ENCODE data around the gene OSBP. TPM values are rescaled to one million over a fixed set of nuclear protein-coding genes. Genes with fewer than 3 reads are reported as not detected.

OSBP gene
- polyA plus RNA-seq, 1 donor from 2014 or later: 24.4 TPM

DNA sequence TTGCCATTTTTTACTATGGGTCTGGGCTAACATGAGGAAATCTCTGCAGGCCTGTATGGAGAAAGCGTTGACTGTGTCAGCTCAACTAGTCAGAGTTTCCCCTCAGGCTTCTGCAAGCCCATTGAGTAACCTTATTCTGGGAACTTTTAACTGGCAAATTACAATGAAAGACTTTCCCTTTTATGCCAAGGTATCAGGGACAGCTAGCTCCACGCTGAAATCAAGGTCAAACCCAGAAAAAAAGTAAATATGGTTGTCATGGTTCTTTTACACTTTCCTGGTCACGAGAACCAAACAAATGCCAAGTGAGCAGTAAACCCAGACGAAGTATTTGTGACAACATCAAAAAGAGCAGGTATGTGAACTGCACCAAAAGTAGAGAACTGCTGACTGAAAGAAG is 13.8 kb downstream of the OSBP start:
- Histone ChIP-seq H3F3A (ENCODE audit: insufficient read depth, low read length, poor library complexity, severe bottlenecking) (no peaks in the 10 kb centered on the region), H4K20me1 (ENCODE audit: insufficient read depth) (no peaks in the 10 kb centered on the region), H3K36me3 (ENCODE audit: insufficient read depth, low read length) (peaks cover 12% of the 10 kb centered on the region), H3K9me3 (ENCODE audit: low read length) (no peaks in the 10 kb centered on the region), H2AFZ (ENCODE audit: low read depth, low read length) (no peak overlapping the region), H3K27me3 (ENCODE audit: insufficient read depth, low read depth, low read length) (no peaks in the 10 kb centered on the region), H3K79me2 (replicated peaks; ENCODE audit: insufficient read depth, low read length) (no peaks in the 10 kb centered on the region), H3K9ac (ENCODE audit: low read length) (no peak overlapping the region), H3K27ac (ENCODE audit: low read length) (no peak overlapping the region), H3K4me2 (ENCODE audit: low read length) (no peak overlapping the region), H3K9me2 (ENCODE audit: insufficient read depth, low read length) (no peaks in the 10 kb centered on the region), H3K4me3 (ENCODE audit: low read length) (no peak overlapping the region)
- TF ChIP-seq POLR2AphosphoS5 (IDR thresholded peaks at IDR 0.05) (no peak), EP300 (conservative IDR thresholded peaks at IDR 0.05; ENCODE audit: poor library complexity, severe bottlenecking) (no peak), SMC3 (conservative IDR thresholded peaks at IDR 0.05; ENCODE audit: poor library complexity) (no peak), RAD21 (conservative IDR thresholded peaks at IDR 0.05) (no peak), TAF1 (IDR thresholded peaks at IDR 0.05; ENCODE audit: low read depth) (no peak)
- TF ChIP-seq, protein P1, sequence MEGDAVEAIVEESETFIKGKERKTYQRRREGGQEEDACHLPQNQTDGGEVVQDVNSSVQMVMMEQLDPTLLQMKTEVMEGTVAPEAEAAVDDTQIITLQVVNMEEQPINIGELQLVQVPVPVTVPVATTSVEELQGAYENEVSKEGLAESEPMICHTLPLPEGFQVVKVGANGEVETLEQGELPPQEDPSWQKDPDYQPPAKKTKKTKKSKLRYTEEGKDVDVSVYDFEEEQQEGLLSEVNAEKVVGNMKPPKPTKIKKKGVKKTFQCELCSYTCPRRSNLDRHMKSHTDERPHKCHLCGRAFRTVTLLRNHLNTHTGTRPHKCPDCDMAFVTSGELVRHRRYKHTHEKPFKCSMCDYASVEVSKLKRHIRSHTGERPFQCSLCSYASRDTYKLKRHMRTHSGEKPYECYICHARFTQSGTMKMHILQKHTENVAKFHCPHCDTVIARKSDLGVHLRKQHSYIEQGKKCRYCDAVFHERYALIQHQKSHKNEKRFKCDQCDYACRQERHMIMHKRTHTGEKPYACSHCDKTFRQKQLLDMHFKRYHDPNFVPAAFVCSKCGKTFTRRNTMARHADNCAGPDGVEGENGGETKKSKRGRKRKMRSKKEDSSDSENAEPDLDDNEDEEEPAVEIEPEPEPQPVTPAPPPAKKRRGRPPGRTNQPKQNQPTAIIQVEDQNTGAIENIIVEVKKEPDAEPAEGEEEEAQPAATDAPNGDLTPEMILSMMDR (IDR thresholded peaks at IDR 0.05; ENCODE audit: poor library complexity, severe bottlenecking): no peak
- TF ChIP-seq, protein P2, sequence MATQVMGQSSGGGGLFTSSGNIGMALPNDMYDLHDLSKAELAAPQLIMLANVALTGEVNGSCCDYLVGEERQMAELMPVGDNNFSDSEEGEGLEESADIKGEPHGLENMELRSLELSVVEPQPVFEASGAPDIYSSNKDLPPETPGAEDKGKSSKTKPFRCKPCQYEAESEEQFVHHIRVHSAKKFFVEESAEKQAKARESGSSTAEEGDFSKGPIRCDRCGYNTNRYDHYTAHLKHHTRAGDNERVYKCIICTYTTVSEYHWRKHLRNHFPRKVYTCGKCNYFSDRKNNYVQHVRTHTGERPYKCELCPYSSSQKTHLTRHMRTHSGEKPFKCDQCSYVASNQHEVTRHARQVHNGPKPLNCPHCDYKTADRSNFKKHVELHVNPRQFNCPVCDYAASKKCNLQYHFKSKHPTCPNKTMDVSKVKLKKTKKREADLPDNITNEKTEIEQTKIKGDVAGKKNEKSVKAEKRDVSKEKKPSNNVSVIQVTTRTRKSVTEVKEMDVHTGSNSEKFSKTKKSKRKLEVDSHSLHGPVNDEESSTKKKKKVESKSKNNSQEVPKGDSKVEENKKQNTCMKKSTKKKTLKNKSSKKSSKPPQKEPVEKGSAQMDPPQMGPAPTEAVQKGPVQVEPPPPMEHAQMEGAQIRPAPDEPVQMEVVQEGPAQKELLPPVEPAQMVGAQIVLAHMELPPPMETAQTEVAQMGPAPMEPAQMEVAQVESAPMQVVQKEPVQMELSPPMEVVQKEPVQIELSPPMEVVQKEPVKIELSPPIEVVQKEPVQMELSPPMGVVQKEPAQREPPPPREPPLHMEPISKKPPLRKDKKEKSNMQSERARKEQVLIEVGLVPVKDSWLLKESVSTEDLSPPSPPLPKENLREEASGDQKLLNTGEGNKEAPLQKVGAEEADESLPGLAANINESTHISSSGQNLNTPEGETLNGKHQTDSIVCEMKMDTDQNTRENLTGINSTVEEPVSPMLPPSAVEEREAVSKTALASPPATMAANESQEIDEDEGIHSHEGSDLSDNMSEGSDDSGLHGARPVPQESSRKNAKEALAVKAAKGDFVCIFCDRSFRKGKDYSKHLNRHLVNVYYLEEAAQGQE (IDR thresholded peaks at IDR 0.05; ENCODE audit: borderline replicate concordance): no peak

DNA sequence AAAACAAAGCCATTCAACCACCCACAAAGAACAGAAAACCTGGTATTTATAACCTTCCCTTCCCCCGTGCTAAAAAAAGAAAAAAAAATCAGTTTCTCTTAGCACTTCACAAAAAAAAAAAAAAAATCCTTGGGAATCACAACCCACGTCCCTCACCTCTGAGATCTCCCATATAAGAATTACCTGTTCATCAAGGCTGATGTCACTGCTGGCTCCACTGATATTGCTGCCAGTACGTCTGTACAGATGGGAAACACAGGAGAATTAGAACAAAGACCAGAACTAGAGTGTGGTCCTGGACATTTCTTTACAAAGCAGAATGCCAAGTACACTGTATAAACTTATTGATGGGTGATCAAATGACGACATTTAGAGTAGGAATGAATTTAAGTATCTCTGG is 14.9 kb downstream of the OSBP start:
- TF ChIP-seq TAF1 (IDR thresholded peaks at IDR 0.05; ENCODE audit: low read depth) (no peak), POLR2AphosphoS5 (IDR thresholded peaks at IDR 0.05) (no peak), EP300 (conservative IDR thresholded peaks at IDR 0.05; ENCODE audit: poor library complexity, severe bottlenecking) (no peak), SMC3 (conservative IDR thresholded peaks at IDR 0.05; ENCODE audit: poor library complexity) (no peak), RAD21 (conservative IDR thresholded peaks at IDR 0.05) (no peak), MXI1 (conservative IDR thresholded peaks at IDR 0.05; ENCODE audit: poor library complexity, severe bottlenecking) (no peak)
- TF ChIP-seq, protein P2 (IDR thresholded peaks at IDR 0.05; ENCODE audit: borderline replicate concordance): no peak
- TF ChIP-seq, protein P1 (IDR thresholded peaks at IDR 0.05; ENCODE audit: poor library complexity, severe bottlenecking): no peak
- H3K79me2 ChIP-seq (replicated peaks; ENCODE audit: insufficient read depth, low read length): no peaks in the 10 kb centered on the region
- H3K27ac ChIP-seq (ENCODE audit: low read length): no peak overlapping the region
- H3K4me3 ChIP-seq (ENCODE audit: low read length): no peak overlapping the region
- H3K9me2 ChIP-seq (ENCODE audit: insufficient read depth, low read length): no peaks in the 10 kb centered on the region
- no peak overlapping the region for H3K4me2 ChIP-seq (ENCODE audit: low read length)
- no peaks in the 10 kb centered on the region for H4K20me1 ChIP-seq (ENCODE audit: insufficient read depth)
- H2AFZ ChIP-seq (ENCODE audit: low read depth, low read length): no peak overlapping the region
- H3K27me3 ChIP-seq (ENCODE audit: insufficient read depth, low read depth, low read length): no peaks in the 10 kb centered on the region
- peaks cover 12% of the 10 kb centered on the region for H3K36me3 ChIP-seq (ENCODE audit: insufficient read depth, low read length)
- H3F3A ChIP-seq (ENCODE audit: insufficient read depth, low read length, poor library complexity, severe bottlenecking): no peaks in the 10 kb centered on the region
- H3K9ac ChIP-seq (ENCODE audit: low read length): no peak overlapping the region
- H3K9me3 ChIP-seq (ENCODE audit: low read length): no peaks in the 10 kb centered on the region
